Neuronal stem cell (in vitro differentiated cells): ENCODE measurements around the gene GPN1.
"Not testable (repeated sequence)": the region's sequence is repeated elsewhere in the genome, so short reads cannot be mapped to it uniquely, and the experiment has no call there.

Source experiments
- DNase-seq: peaks from one replicate; pipeline ENCODE4 v3.0.0-alpha.2; 2013; ENCODE audit warnings: low spot score
- H2AFZ ChIP-seq: one replicate; pipeline ENCODE4 v1.6.1; 2013; ENCODE audit warnings: mild to moderate bottlenecking, low read length, inconsistent platforms
- H2AK5ac ChIP-seq: 2 replicates; pipeline ENCODE4 v1.6.1; 2013; ENCODE audit warnings: low read depth, mild to moderate bottlenecking, inconsistent platforms, low read length, moderate library complexity, mixed read lengths
- H2BK120ac ChIP-seq: 2 replicates; pipeline ENCODE4 v1.6.1; 2013; ENCODE audit warnings: low read depth, mild to moderate bottlenecking, inconsistent platforms, low read length, moderate library complexity, mixed read lengths
- H2BK12ac ChIP-seq: one replicate; pipeline ENCODE4 v1.6.1; 2013; ENCODE audit warnings: low read length, inconsistent platforms
- H2BK15ac ChIP-seq: 2 replicates; pipeline ENCODE4 v1.6.1; 2013; ENCODE audit warnings: mild to moderate bottlenecking, low read length, inconsistent platforms, mixed read lengths
- H2BK5ac ChIP-seq: one replicate; pipeline ENCODE4 v1.6.1; 2013; ENCODE audit warnings: inconsistent platforms, mild to moderate bottlenecking, low read length, moderate library complexity
- H3K14ac ChIP-seq: one replicate; pipeline ENCODE4 v1.6.1; 2013; ENCODE audit warnings: low read length, inconsistent platforms
- H3K18ac ChIP-seq: 2 replicates; pipeline ENCODE4 v1.6.1; 2013; ENCODE audit warnings: low read length, inconsistent platforms
- H3K23ac ChIP-seq: 2 replicates; pipeline ENCODE4 v1.6.1; 2013; ENCODE audit warnings: low read depth, mild to moderate bottlenecking, mixed read lengths, low read length, inconsistent platforms; ENCODE audit not compliant: poor library complexity
- H3K27ac ChIP-seq: replicated peaks from 3 replicates; pipeline ENCODE4 v1.5.1; 2013; ENCODE audit warnings: low read length, inconsistent platforms
- H3K27me3 ChIP-seq, 3 experiments: 2 replicates each; pipeline ENCODE4 v1.6.1; 2013; ENCODE audit warnings: low read length in 3 of 3, mild to moderate bottlenecking in 2 of 3, inconsistent platforms in 1 of 3, low read depth in 1 of 3, mixed read lengths in 1 of 3, moderate library complexity in 1 of 3; ENCODE audit not compliant: control insufficient read depth in 3 of 3, insufficient read depth in 3 of 3
- H3K36me3 ChIP-seq, 2 donors: replicated peaks in 1 of 2; 2 replicates each; pipeline ENCODE4 v1.6.1; 2013; ENCODE audit warnings: low read length in 2 of 2; ENCODE audit not compliant: control insufficient read depth in 2 of 2, insufficient read depth in 2 of 2
- H3K4ac ChIP-seq: 2 replicates; pipeline ENCODE4 v1.6.1; 2013; ENCODE audit warnings: inconsistent platforms, mild to moderate bottlenecking, low read length, moderate library complexity
- H3K4me1 ChIP-seq, 2 donors: 1 replicate in 1 of 2; 2 replicates in 1 of 2; pipeline ENCODE4 v1.6.1; 2013; ENCODE audit warnings: low read length in 2 of 2, low read depth in 1 of 2; ENCODE audit not compliant: control insufficient read depth in 2 of 2, insufficient read depth in 1 of 2
- H3K4me2 ChIP-seq: one replicate; pipeline ENCODE4 v1.6.1; 2013; ENCODE audit warnings: mild to moderate bottlenecking, low read length, inconsistent platforms; ENCODE audit not compliant: insufficient read depth, poor library complexity, severe bottlenecking
- H3K4me3 ChIP-seq, 2 donors: 2 replicates each; pipeline ENCODE4 v1.5.1; 2013; ENCODE audit warnings: low read length in 2 of 2, mild to moderate bottlenecking in 2 of 2, inconsistent platforms in 1 of 2, moderate library complexity in 1 of 2
- H3K79me1 ChIP-seq: one replicate; pipeline ENCODE4 v1.6.1; 2013; ENCODE audit warnings: low read depth, mild to moderate bottlenecking, inconsistent platforms, low read length, moderate library complexity
- H3K9ac ChIP-seq: one replicate; pipeline ENCODE4 v1.6.1; 2013; ENCODE audit warnings: mild to moderate bottlenecking, low read depth, low read length, inconsistent platforms; ENCODE audit not compliant: poor library complexity
- H3K9me3 ChIP-seq, 2 donors: replicated peaks in 1 of 2; 2 replicates each; pipeline versions ENCODE3 to v1.6.1; 2013; ENCODE audit warnings: low read length in 2 of 2, mild to moderate bottlenecking in 2 of 2, inconsistent platforms in 1 of 2, low read depth in 1 of 2, mixed read lengths in 1 of 2, moderate library complexity in 1 of 2; ENCODE audit not compliant: control insufficient read depth in 2 of 2, insufficient read depth in 1 of 2
- H4K8ac ChIP-seq: one replicate; pipeline ENCODE4 v1.6.1; 2013; ENCODE audit warnings: low read depth, mild to moderate bottlenecking, inconsistent platforms, low read length, moderate library complexity
- H4K91ac ChIP-seq: one replicate; pipeline ENCODE4 v1.6.1; 2013; ENCODE audit warnings: low read length, low read depth, mild to moderate bottlenecking, inconsistent platforms; ENCODE audit not compliant: poor library complexity
- WGBS, 2 donors: extraction: QIAGEN DNeasy Blood & Tissue Kit; methylation state at CpG; one replicate each; pipeline ENCODE4 v1.1.7; 2013; ENCODE audit warnings: missing lambda C conversion rate in 2 of 2, mixed read lengths in 1 of 2; ENCODE audit not compliant: insufficient read length in 2 of 2, insufficient replicate concordance in 1 of 2; ENCODE audit errors: extremely low coverage in 2 of 2; 5-methylcytosine and 5-hydroxymethylcytosine counted together

Gene GPN1

DNA sequence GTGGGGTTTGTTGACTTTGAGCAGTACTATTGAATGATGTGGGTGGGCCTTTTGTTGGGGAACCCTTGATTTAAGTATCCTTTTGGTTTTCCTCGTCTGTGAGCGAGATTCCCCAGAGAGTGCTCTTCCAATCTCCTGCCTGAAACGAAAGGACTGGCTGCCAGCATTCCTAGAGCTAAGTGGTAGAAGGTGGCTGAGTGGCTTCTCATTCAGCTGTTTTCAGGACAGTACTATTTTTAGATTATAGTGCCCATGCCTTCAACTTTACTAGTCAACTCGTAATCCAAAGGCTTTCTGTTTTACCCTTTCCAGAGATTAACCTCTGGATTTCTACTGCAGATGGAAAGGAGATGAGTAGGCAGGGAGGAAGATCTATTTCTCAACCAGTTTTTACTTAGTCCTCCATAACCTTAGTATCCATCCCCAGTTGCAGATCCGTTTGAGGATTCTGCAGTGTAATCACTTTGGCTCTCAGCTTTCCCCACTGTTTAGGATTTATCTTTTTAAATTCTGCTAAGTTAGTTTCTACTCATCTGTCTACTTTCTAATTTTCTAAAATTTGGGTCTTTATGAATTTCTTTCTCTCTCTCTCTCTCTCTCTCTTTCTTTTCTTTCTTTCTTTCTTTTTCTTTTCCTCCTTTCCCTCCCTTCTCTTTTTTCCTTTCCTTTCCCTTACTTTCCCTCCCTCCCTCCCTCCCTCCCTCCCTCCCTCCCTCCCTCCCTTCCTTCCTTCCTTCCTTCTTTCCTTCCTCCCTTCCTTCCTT lies 44.1 kb downstream of the GPN1 start:
- no peaks in the 10 kb centered on the region for H3K4me1 ChIP-seq
- H3K18ac ChIP-seq: no peak overlapping the region
- H3K36me3 ChIP-seq: peaks cover 6 to 86% of the 10 kb centered on the region in 2 donors
- H3K14ac ChIP-seq: no peak overlapping the region
- H2BK12ac ChIP-seq: no peak overlapping the region
- H3K4me2 ChIP-seq: no peak overlapping the region
- H3K4ac ChIP-seq: no peak overlapping the region
- H4K8ac ChIP-seq: peak overlapping the region; percentile 43
- no peaks in the 10 kb centered on the region for H3K9me3 ChIP-seq
- H3K4me3 ChIP-seq: no peak overlapping the region
- no peak overlapping the region for H2BK15ac ChIP-seq
- H2BK120ac ChIP-seq: no peak overlapping the region
- H2AFZ ChIP-seq: no peak overlapping the region
- peaks cover 2% of the 10 kb centered on the region for H3K79me1 ChIP-seq
- no CpG with 5 or more reads among the region's 5 CpGs for WGBS, 2 donors
- no peaks in the 10 kb centered on the region for H3K27me3 ChIP-seq
- no peak overlapping the region for H2AK5ac ChIP-seq
- no peak for DNase-seq
- H2BK5ac ChIP-seq: no peak overlapping the region
- H3K9ac ChIP-seq: no peak overlapping the region
- no peak overlapping the region for H4K91ac ChIP-seq
- H3K27ac ChIP-seq: no peak overlapping the region
- no peak overlapping the region for H3K23ac ChIP-seq

DNA sequence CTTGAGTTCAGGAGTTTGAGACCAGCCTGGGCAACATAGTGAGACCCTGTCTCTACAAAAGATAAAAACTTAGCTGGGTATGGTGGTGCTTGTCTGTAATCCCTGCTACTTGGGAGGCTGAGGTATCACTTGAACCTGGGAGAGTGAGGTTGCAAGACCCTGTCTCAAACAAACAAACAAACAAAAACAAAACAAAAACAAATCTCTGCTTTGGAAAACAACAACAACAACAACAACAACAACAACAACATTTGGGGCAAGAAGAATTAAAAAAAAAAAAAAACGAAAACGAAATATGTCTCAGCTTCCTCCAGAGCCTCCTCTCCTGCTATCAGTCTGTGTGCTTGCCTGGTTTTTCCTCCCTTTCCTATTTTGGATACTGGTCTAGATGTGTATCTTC lies 51.7 kb downstream of the GPN1 start:
- no peak overlapping the region for H3K27ac ChIP-seq
- WGBS, 2 donors: no CpG with 5 or more reads among the region's 2 CpGs
- no peak overlapping the region for H2BK120ac ChIP-seq

DNA sequence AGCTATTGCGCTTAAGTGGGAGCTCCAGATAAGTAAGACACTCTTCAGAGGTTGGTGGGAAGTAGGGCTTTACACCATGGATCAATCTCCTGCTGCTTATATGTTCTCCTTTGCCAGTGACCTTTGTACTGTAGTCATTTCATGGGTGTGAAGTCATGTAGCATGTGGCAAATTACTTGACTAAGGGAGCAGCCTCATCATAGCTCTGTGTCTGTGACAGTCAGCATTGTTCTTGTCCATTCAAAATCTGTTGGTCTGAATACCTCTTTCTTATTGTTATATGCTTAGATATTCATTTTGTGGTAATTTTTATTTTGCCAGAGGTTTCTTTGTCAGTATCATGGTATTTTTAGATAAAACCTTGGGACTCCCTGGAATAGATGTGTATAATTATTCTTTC lies 53.0 kb downstream of the GPN1 start:
- Histone ChIP-seq H3K9ac (no peak overlapping the region), H2BK12ac (no peak overlapping the region), H3K23ac (no peak overlapping the region), H3K36me3 (peaks cover 13 to 89% of the 10 kb centered on the region in 2 donors), H2BK5ac (no peak overlapping the region), H4K8ac (no peak overlapping the region), H3K79me1 (no peaks in the 10 kb centered on the region), H2AFZ (no peak overlapping the region), H3K27ac (no peak overlapping the region), H3K18ac (no peak overlapping the region), H3K4me3 (no peak overlapping the region), H3K27me3 (no peaks in the 10 kb centered on the region), H2BK15ac (no peak overlapping the region), H3K4ac (no peak overlapping the region), H2BK120ac (no peak overlapping the region), H2AK5ac (no peak overlapping the region), H3K9me3 (no peaks in the 10 kb centered on the region), H3K4me2 (no peak overlapping the region), H3K14ac (no peak overlapping the region), H3K4me1 (no peaks in the 10 kb centered on the region), H4K91ac (no peak overlapping the region)
- DNase-seq: no peak
- WGBS, 2 donors: no CpG with 5 or more reads among the region's 1 CpG

More for the DNA sequence above, 51.7 kb downstream of the GPN1 start:
- Histone ChIP-seq H3K18ac (no peak overlapping the region), H3K23ac (no peak overlapping the region), H2BK15ac (no peak overlapping the region), H3K9ac (no peak overlapping the region), H3K14ac (no peak overlapping the region), H3K27me3 (no peaks in the 10 kb centered on the region), H4K8ac (no peak overlapping the region), H3K4ac (no peak overlapping the region), H2BK5ac (no peak overlapping the region), H4K91ac (no peak overlapping the region), H3K36me3 (peaks cover 9 to 88% of the 10 kb centered on the region in 2 donors), H3K9me3 (no peaks in the 10 kb centered on the region), H3K79me1 (no peaks in the 10 kb centered on the region), H2BK12ac (no peak overlapping the region), H2AK5ac (no peak overlapping the region), H3K4me1 (no peaks in the 10 kb centered on the region), H2AFZ (no peak overlapping the region), H3K4me3 (no peak overlapping the region), H3K4me2 (no peak overlapping the region)
- DNase-seq: no peak

DNA sequence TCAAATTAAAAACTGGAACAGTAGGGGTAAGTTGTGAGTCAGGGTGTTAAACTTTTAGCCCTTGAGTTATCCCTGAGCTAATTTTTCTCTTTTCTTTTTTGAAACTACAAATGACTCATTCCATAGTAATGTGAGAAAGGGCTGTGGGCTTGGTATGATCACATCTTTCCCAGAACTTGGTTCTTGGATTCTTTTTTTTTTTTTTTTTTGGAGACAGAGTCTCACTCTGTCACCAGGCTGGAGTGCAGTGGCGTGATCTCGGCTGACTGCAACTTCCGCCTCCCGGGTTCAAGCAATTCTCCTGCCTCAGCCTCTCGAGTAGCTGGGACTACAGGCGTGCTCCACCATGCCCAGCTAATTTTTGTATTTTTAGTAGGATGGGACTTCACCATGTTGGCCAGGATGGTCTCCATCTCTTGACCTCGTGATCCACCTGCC lies 53.5 kb downstream of the GPN1 start:
- not testable (repeated sequence) for H3K4me3 ChIP-seq, H2BK12ac ChIP-seq, H2AK5ac ChIP-seq, H3K9me3 ChIP-seq, H2BK5ac ChIP-seq, H3K4me2 ChIP-seq, H3K4ac ChIP-seq, H3K18ac ChIP-seq, H4K8ac ChIP-seq, H3K23ac ChIP-seq, H2BK15ac ChIP-seq, H3K4me1 ChIP-seq, H3K27me3 ChIP-seq, H3K9ac ChIP-seq, H3K27ac ChIP-seq, H3K79me1 ChIP-seq, H2AFZ ChIP-seq, H3K14ac ChIP-seq, H2BK120ac ChIP-seq, DNase-seq, H4K91ac ChIP-seq
- peaks cover 13 to 89% of the 10 kb centered on the region in 2 donors for H3K36me3 ChIP-seq
- WGBS, 2 donors: no CpG with 5 or more reads among the region's 7 CpGs
